Esophagus muscularis mucosa (tissue), 4 donors: ENCODE data around the gene GPRC5D.

Experiments used
- CTCF ChIP-seq, 3 experiments: fragments of 200-600 bp in 2 of 3; fragments of 450-650 bp in 1 of 3; sonication (generic) in 2 of 3; IDR thresholded peaks; one replicate each; pipeline ENCODE4 v1.5.1; 2017 to 2019; ENCODE audit warnings: antibody characterized with exemption in 3 of 3, mild to moderate bottlenecking in 2 of 3, moderate library complexity in 1 of 3
- EP300 ChIP-seq: sonication (generic); formaldehyde crosslinking; IDR thresholded peaks from one replicate; pipeline ENCODE4 v1.6.1; 2017; ENCODE audit warnings: antibody characterized with exemption
- POLR2AphosphoS5 ChIP-seq, 2 donors: sonication (generic); formaldehyde crosslinking; IDR thresholded peaks; one replicate each; pipeline ENCODE4 v1.6.1; 2017; ENCODE audit warnings: antibody characterized with exemption in 2 of 2

GRCh38 chr12:12907552-12907951 is 44.4 kb downstream of the GPRC5D start:
- no peak for TF ChIP-seq CTCF (IDR thresholded peaks at IDR 0.05)
- TF ChIP-seq POLR2AphosphoS5 (IDR thresholded peaks at IDR 0.05), result no peak
- no peak for TF ChIP-seq EP300
